H1 (cell line): ENCODE measurements around the gene ARF3.

Source experiments
- CTCF ChIP-seq, 3 experiments: IDR thresholded peaks; 1 replicate in 2 of 3; 2 replicates in 1 of 3; pipeline versions ENCODE4 v1.5.1 to v1.6.1; 2011; ENCODE audit warnings: low read length in 3 of 3, mild to moderate bottlenecking in 3 of 3, inconsistent platforms in 2 of 3, low read depth in 1 of 3, moderate library complexity in 1 of 3; ENCODE audit not compliant: insufficient read depth in 1 of 3; ENCODE audit errors: control extremely low read depth in 1 of 3
- EP300 ChIP-seq, 2 experiments: IDR thresholded peaks; 1 replicate in 1 of 2; 2 replicates in 1 of 2; pipeline ENCODE4 v1.6.1; 2011 to 2012; ENCODE audit warnings: low read depth in 2 of 2, low read length in 2 of 2, mild to moderate bottlenecking in 2 of 2, borderline replicate concordance in 1 of 2, inconsistent platforms in 1 of 2, moderate library complexity in 1 of 2
- MAX ChIP-seq: IDR thresholded peaks from 2 replicates; pipeline ENCODE4 v1.6.1; 2012; ENCODE audit warnings: inconsistent platforms
- PHF8 ChIP-seq: fragments of 200-600 bp; sonication (generic); conservative IDR thresholded peaks from 2 replicates; pipeline ENCODE4 v1.7.1; 2012; ENCODE audit warnings: low read depth, mild to moderate bottlenecking, inconsistent platforms, low read length, moderate library complexity
- SP2 ChIP-seq: IDR thresholded peaks from 2 replicates; pipeline ENCODE4 v1.6.1; 2012; ENCODE audit warnings: mild to moderate bottlenecking, low read length, inconsistent platforms

GRCh38 chr12:48991247-48992050, 34.2 kb upstream of the ARF3 start:
- TF ChIP-seq CTCF (IDR thresholded peaks at IDR 0.05; ENCODE audit: control extremely low read depth in 1 of 3, insufficient read depth in 1 of 3, low read depth in 1 of 3, low read length in 3 of 3) (no peak), MAX (no peak), EP300 (IDR thresholded peaks at IDR 0.05; ENCODE audit: borderline replicate concordance in 1 of 2, low read depth in 2 of 2, low read length in 2 of 2) (no peak), SP2 (no peak), PHF8 (no peak)
